ENCODE data around the gene CIB2.
A peak's percentile ranks its signal among the peaks of the same experiment; 100 is the strongest.

The CIB2 gene

GRCh38 chr15:78149068-78149804 lies 18.0 kb upstream of the CIB2 start, which contains the start of gene IDH3A:
Gene IDH3A (plus strand): TSS chr15:78149362. CDS start chr15:78149404, 42 bp downstream.
- peak; percentile 99 to 100 (median 100) for DNase-seq (ENCODE audit: low read depth in 3 of 3)

- DNase-seq (ENCODE audit: low read depth in 3 of 3) = no peak
Observed at GRCh38 chr15:78148392-78149067, 17.3 kb upstream of the CIB2 start.

- DNase-seq (ENCODE audit: low read depth in 3 of 3) = no peak
Observed at GRCh38 chr15:78147566-78147965, 16.3 kb upstream of the CIB2 start.

- no peak for DNase-seq (ENCODE audit: low read depth in 3 of 3)
Observed at GRCh38 chr15:78146425-78147154, 15.3 kb upstream of the CIB2 start.

GRCh38 chr15:78142332-78142731 lies 11.1 kb upstream of the CIB2 start:
- no peak for DNase-seq (ENCODE audit: low read depth in 3 of 3)

DNA sequence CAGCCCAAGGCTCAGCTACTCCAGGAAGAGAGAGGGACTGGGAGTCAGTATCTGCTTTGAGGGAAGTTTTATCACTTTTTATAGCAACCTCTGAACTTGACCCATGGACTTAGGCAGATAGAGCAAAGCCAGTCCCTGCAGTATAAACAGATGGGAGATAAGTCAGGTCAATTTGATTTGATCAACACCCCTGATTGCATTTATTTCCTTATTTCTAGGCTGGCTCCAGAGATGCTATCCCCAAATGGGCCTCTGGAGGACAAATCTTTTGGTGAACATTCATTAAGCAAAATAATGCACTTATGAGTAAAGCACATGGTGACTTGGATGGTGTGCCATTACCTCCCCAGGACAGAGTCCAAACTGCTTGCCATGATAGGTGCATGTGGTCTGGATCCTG lies 9.0 kb upstream of the CIB2 start:
- DNase-seq (ENCODE audit: low read depth in 3 of 3) = no peak

- no peak for DNase-seq (ENCODE audit: low read depth in 3 of 3)
Observed at GRCh38 chr15:78139578-78139977, 8.3 kb upstream of the CIB2 start.

DNA sequence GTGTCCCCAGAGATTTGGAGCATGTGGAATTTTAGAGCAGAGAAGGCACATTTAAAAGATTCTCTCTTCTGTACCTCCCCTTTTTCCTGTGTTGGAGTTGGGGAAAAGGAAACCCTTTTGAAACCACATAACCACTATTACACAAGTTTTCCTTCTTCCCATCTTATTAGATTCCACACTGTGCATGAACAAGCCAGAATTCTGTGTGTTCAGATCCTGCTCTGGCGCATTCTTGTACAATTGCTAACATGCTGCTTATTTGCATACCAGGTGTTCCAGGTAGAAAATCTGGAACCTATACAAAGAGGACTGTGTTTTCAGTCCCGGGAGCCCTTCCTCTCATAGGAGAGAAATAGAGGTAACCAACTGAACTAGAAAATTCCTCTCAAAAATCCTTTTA lies 2.6 kb upstream of the CIB2 start:
- DNase-seq (ENCODE audit: low read depth in 3 of 3) = no peak

- DNase-seq (ENCODE audit: low read depth in 3 of 3) = no peak
Observed at GRCh38 chr15:78130466-78131294, 565 bp downstream of the CIB2 start.

- DNase-seq (ENCODE audit: low read depth in 3 of 3) = no peak
Observed at GRCh38 chr15:78129751-78130287, 1.4 kb downstream of the CIB2 start.

GRCh38 chr15:78129077-78129750 lies 2.0 kb downstream of the CIB2 start:
- DNase-seq (ENCODE audit: low read depth in 3 of 3) = no peak

GRCh38 chr15:78127882-78128281 lies 3.4 kb downstream of the CIB2 start:
- DNase-seq (ENCODE audit: low read depth in 3 of 3) = no peak

GRCh38 chr15:78125267-78125666 lies 6.0 kb downstream of the CIB2 start:
- DNase-seq (ENCODE audit: low read depth in 3 of 3) = no peak

DNA sequence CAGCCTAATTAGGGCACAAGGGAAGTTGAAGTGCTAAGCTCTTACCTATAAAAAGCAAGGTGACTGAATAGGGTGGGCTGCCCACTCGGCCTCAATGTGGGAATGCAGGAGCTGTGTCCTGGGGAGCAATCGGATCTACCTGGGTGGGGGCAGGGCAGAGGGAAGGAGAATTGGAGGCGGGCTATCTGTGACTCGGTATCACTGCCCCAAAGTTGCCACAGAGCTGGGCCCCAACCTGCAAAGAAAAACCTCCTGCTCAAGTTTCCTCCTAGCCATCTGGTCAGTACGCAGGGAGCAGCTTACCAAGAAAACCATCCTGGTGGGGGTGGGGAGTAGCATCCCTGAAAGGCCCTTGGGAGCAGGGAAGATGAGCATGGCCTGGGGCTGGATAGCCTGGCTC lies 10.7 kb downstream of the CIB2 start:
- no peak for DNase-seq (ENCODE audit: low read depth in 3 of 3)

DNA sequence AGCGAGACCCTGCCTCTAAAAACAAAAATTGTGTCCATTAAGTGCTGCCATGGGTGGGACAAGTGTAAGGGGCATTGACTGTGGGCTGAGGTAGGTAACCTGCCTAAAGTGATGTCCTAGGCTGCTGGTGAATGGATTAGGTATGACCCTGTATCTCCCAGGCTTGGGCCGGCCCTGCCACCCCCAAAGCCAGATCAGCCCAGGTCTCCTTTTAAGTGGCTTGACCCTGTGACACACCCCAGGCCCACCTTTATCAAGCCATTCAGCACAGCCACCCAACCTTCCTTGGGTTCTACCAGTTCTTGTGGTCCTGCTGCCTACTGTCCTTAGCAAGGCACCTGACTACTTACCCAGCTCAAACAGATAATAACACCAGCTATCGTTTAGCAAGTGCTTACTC lies 18.7 kb downstream of the CIB2 start:
- no peak for DNase-seq (ENCODE audit: low read depth in 3 of 3)

DNA sequence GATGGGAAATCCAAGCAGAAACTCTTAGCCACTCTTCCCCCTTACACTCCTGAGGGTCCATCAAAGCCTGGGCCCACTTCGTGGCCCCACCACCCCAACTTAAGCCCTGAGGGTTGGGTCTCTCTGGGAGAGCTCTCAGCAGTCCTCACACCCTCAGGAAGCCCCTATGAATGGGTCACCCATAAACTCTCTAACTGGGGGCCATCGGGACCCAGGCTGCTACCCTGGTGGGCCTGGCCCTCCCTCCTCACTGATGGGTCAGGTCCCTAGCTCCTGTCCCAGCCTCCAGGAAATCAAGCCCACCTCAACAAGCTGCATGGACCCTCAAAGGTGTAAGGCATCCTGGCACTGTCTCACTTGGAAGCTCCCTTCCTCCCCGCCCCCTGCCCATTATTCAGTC lies 19.5 kb downstream of the CIB2 start:
- DNase-seq (ENCODE audit: low read depth in 3 of 3) = no peak

GRCh38 chr15:78110916-78111475 lies 20.2 kb downstream of the CIB2 start:
- DNase-seq (ENCODE audit: low read depth in 3 of 3) = no peak

DNA sequence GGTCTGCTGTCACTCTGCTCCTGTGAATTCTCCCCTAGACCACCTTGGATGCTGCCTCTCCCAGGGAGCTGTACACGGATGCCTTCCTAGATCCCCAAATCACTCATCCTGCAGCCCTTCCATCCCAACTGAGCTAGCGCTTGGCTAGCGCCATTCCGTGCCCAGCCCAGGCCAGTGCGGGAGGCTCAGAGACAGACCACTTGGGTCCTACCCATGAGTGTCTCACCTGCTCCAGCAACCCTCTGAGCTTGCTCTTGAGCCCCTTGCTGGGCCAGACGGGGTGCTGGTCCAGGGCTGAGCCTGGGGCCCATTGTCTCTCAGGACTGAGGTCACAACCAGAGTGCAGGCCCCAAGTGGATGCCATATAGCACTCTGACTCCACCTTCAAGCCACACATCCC lies 21.1 kb downstream of the CIB2 start:
- no peak for DNase-seq (ENCODE audit: low read depth in 3 of 3)

- no peak for DNase-seq (ENCODE audit: low read depth in 3 of 3)
Observed at GRCh38 chr15:78109156-78109555, 22.1 kb downstream of the CIB2 start.

GRCh38 chr15:78108300-78109084 lies 22.8 kb downstream of the CIB2 start:
- peak; percentile 64 to 76 (median 76) for DNase-seq (ENCODE audit: low read depth in 3 of 3)

Measured in stimulated activated CD4-positive, alpha-beta T cell treated with anti-CD3 and anti-CD28 coated beads, TNF-alpha, amount 100 ng/mL, for 4 hours (primary cell).